ENCODE measurements around the gene TUBA3E. TPM values are rescaled to one million over a fixed set of nuclear protein-coding genes. Genes with fewer than 3 reads are reported as not detected.
"Not testable (repeated sequence)": the region's sequence is repeated elsewhere in the genome, so short reads cannot be mapped to it uniquely, and the experiment has no call there.

TUBA3E gene
- total RNA-seq, 1 donor: not detected

- DNase-seq (ENCODE audit: low read depth); H3K4me3 ChIP-seq (ENCODE audit: low read depth, low read length): not testable (repeated sequence)
Observed at GRCh38 chr2:130228467-130229160, 30.4 kb upstream of the TUBA3E start.

GRCh38 chr2:130228005-130228404, 29.8 kb upstream of the TUBA3E start:
- H3K4me3 ChIP-seq (ENCODE audit: low read depth, low read length); DNase-seq (ENCODE audit: low read depth): not testable (repeated sequence)

- not testable (repeated sequence) for H3K4me3 ChIP-seq (ENCODE audit: low read depth, low read length); DNase-seq (ENCODE audit: low read depth)
Observed at GRCh38 chr2:130222523-130222922, 24.3 kb upstream of the TUBA3E start.

- DNase-seq (ENCODE audit: low read depth); H3K4me3 ChIP-seq (ENCODE audit: low read depth, low read length): not testable (repeated sequence)
Observed at GRCh38 chr2:130220505-130220904, 22.3 kb upstream of the TUBA3E start.

- not testable (repeated sequence) for H3K4me3 ChIP-seq (ENCODE audit: low read depth, low read length); DNase-seq (ENCODE audit: low read depth)
Observed at GRCh38 chr2:130219147-130219546, 20.9 kb upstream of the TUBA3E start.

- not testable (repeated sequence) for DNase-seq (ENCODE audit: low read depth); H3K4me3 ChIP-seq (ENCODE audit: low read depth, low read length)
Observed at GRCh38 chr2:130207051-130207450, 8.8 kb upstream of the TUBA3E start.

- H3K4me3 ChIP-seq (ENCODE audit: low read depth, low read length); DNase-seq (ENCODE audit: low read depth): not testable (repeated sequence)
Observed at GRCh38 chr2:130203150-130203549, 4.9 kb upstream of the TUBA3E start.

- H3K4me3 ChIP-seq (ENCODE audit: low read depth, low read length); DNase-seq (ENCODE audit: low read depth): not testable (repeated sequence)
Observed at GRCh38 chr2:130202518-130202917, 4.3 kb upstream of the TUBA3E start.

GRCh38 chr2:130196052-130196451, 2.2 kb downstream of the TUBA3E start:
- not testable (repeated sequence) for H3K4me3 ChIP-seq (ENCODE audit: low read depth, low read length); DNase-seq (ENCODE audit: low read depth)

GRCh38 chr2:130195089-130195635, 3.1 kb downstream of the TUBA3E start:
- not testable (repeated sequence) for DNase-seq (ENCODE audit: low read depth); H3K4me3 ChIP-seq (ENCODE audit: low read depth, low read length)

GRCh38 chr2:130193824-130194223, 4.4 kb downstream of the TUBA3E start:
- not testable (repeated sequence) for DNase-seq (ENCODE audit: low read depth)

GRCh38 chr2:130192451-130192850, 5.8 kb downstream of the TUBA3E start:
- DNase-seq (ENCODE audit: low read depth): not testable (repeated sequence)

More at GRCh38 chr2:130193824-130194223, 4.4 kb downstream of the TUBA3E start:
- not testable (repeated sequence) for H3K4me3 ChIP-seq (ENCODE audit: low read depth, low read length)

GRCh38 chr2:130191319-130191718, 6.9 kb downstream of the TUBA3E start:
- DNase-seq (ENCODE audit: low read depth); H3K4me3 ChIP-seq (ENCODE audit: low read depth, low read length): not testable (repeated sequence)

More at GRCh38 chr2:130192451-130192850, 5.8 kb downstream of the TUBA3E start:
- not testable (repeated sequence) for H3K4me3 ChIP-seq (ENCODE audit: low read depth, low read length)

GRCh38 chr2:130190237-130190636, 8.0 kb downstream of the TUBA3E start:
- TF ChIP-seq CTCF (IDR thresholded peaks at IDR 0.05; ENCODE audit: insufficient read depth, low read length): no peak
- no peak overlapping the region for H3K4me3 ChIP-seq (ENCODE audit: low read depth, low read length)
- DNase-seq (ENCODE audit: low read depth): no peak

GRCh38 chr2:130188958-130189357, 9.3 kb downstream of the TUBA3E start:
- DNase-seq (ENCODE audit: low read depth); H3K4me3 ChIP-seq (ENCODE audit: low read depth, low read length): not testable (repeated sequence)

- H3K4me3 ChIP-seq (ENCODE audit: low read depth, low read length); DNase-seq (ENCODE audit: low read depth): not testable (repeated sequence)
Observed at GRCh38 chr2:130187859-130188792, 10.1 kb downstream of the TUBA3E start.

Measured in fibroblast of the aortic adventitia (primary cell).